ENCODE data around the gene FKTN.

The FKTN gene

GRCh38 chr9:105678781-105679180 is 120.8 kb downstream of the FKTN start:
- no peak for DNase-seq (ENCODE audit: low spot score)

- no peak for DNase-seq (ENCODE audit: low spot score)
Measured at GRCh38 chr9:105679257-105680022, 121.5 kb downstream of the FKTN start.

- DNase-seq (ENCODE audit: low spot score) = no peak
Measured at GRCh38 chr9:105681313-105681712, 123.4 kb downstream of the FKTN start.

- DNase-seq (ENCODE audit: low spot score) = no peak
Measured at GRCh38 chr9:105681724-105682123, 123.8 kb downstream of the FKTN start.

- no peak for DNase-seq (ENCODE audit: low spot score)
Measured at GRCh38 chr9:105683688-105684275, 125.9 kb downstream of the FKTN start.

GRCh38 chr9:105686936-105687335 is 129.0 kb downstream of the FKTN start:
- no peak for DNase-seq (ENCODE audit: low spot score)

All from SW480 (cell line).